ENCODE measurements around the gene CTNND2.

Gene CTNND2

GRCh38 chr5:11522796-11523195, 381.4 kb downstream of the CTNND2 start:
- TF ChIP-seq CTCF (IDR thresholded peaks at IDR 0.05; ENCODE audit: insufficient read depth, missing control alignments), result no peak
- FAIRE-seq (no peak), DNase-seq (ENCODE audit: insufficient read length, low spot score) (no peak)

- DNase-seq (ENCODE audit: insufficient read length, low spot score) (no peak), FAIRE-seq (no peak)
- no peak for TF ChIP-seq CTCF (IDR thresholded peaks at IDR 0.05; ENCODE audit: insufficient read depth, missing control alignments)
Measured at GRCh38 chr5:11520241-11520930, 383.9 kb downstream of the CTNND2 start.

DNA sequence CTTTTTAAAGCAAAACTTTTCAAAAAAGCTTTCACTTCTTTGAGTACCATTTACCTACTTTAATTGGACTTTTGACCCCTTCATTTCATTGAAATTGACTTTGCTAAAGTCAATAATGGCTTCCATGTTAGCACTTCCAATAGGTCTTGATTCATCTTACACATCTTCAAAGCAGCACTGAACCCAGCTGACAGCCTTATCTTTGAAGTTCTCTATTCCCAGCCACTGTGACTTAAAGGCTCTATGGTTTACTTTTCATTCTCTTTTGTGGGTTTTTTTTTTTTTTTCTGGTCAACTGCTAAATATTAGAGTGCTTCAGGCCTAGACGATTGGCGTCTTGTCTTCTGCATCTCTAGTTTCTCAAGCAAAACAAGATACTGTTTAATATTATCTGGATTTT, 385.0 kb downstream of the CTNND2 start:
- DNase-seq (ENCODE audit: insufficient read length, low spot score) (no peak), FAIRE-seq (no peak)
- no peak for TF ChIP-seq CTCF (IDR thresholded peaks at IDR 0.05; ENCODE audit: insufficient read depth, missing control alignments)

- FAIRE-seq (no peak), DNase-seq (ENCODE audit: insufficient read length, low spot score) (no peak)
- no peak for TF ChIP-seq CTCF (IDR thresholded peaks at IDR 0.05; ENCODE audit: insufficient read depth, missing control alignments)
Measured at GRCh38 chr5:11518676-11519075, 385.6 kb downstream of the CTNND2 start.

DNA sequence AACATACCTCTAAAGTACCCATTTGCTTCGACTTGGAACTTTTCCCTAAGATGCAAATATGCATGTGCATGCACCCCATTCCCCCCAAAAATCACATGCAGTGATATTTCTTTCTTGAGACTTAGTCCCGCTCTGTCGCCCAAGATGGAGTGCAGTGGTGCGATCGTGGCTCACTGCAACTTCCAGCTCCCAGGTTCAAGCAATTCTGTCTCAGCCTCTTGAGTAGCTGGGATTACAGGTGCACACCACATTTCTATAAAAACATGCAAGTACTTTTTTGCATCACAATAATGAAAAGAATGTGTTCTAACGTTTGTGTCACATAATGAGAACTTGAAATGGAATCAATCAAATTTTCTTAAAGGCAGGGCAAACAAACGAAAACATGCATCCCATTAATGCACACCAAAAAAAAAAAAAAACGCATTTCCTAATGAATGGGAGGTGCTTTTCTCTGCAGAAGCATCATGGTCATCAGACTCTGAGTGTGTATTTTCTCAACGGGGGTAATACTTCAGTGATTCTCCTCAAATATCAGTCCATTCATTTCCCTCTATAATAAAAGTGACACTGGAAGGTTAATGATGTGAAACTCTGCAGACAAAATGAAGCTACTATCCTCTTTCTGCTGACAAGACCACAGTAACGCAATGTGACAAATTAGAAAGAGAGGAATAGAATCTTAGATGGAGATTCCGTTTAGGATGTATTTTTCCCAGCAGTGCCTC, 389.4 kb downstream of the CTNND2 start:
- TF ChIP-seq CTCF (IDR thresholded peaks at IDR 0.05; ENCODE audit: insufficient read depth, missing control alignments), result no peak

GRCh38 chr5:11511878-11512277, 392.4 kb downstream of the CTNND2 start:
- FAIRE-seq, result no peak
- no peak for DNase-seq (ENCODE audit: insufficient read length, low spot score)
- TF ChIP-seq CTCF (IDR thresholded peaks at IDR 0.05; ENCODE audit: insufficient read depth, missing control alignments), result no peak

More for the DNA sequence above, 389.4 kb downstream of the CTNND2 start:
- FAIRE-seq (no peak), DNase-seq (ENCODE audit: insufficient read length, low spot score) (no peak)

GRCh38 chr5:11510889-11511288, 393.4 kb downstream of the CTNND2 start:
- DNase-seq (ENCODE audit: insufficient read length, low spot score), result no peak
- no peak for TF ChIP-seq CTCF (IDR thresholded peaks at IDR 0.05; ENCODE audit: insufficient read depth, missing control alignments)
- FAIRE-seq, result no peak

Measured in D721Med (cell line).